CD4-positive, alpha-beta T cell (primary cell): ENCODE results near the gene LRRC74A. TPM values are rescaled to one million over a fixed set of nuclear protein-coding genes. Genes with fewer than 3 reads are reported as not detected.
"Not testable (repeated sequence)": the region's sequence is repeated elsewhere in the genome, so short reads cannot be mapped to it uniquely, and the experiment has no call there.

Experiments used
- ATAC-seq: fragments of 200-7000 bp; cut with Tn5 transposase; one replicate; pipeline ENCODE4 v1.10.0; 2022; ENCODE audit warnings: mild to moderate bottlenecking; ENCODE audit not compliant: poor library complexity
- CTCF ChIA-PET: fragments of 350-600 bp; sonication (Branson Sonifier 250); formaldehyde crosslinking; loops from one replicate; lab custom pipeline; 2021; ENCODE audit warnings: antibody characterized with exemption, inconsistent platforms; lab: Charles Lee
- POLR2A ChIA-PET: fragments of 350-600 bp; sonication (Branson Sonifier 250); formaldehyde crosslinking; loops from one replicate; lab custom pipeline; 2021; ENCODE audit warnings: antibody characterized with exemption, inconsistent platforms; lab: Charles Lee
- DNase-seq, 14 experiments: peaks; one replicate each; pipeline ENCODE4 v3.0.0-alpha.2; 2013 to 2020; ENCODE audit warnings: mixed read lengths in 2 of 14
- H3K27ac ChIP-seq, 2 donors: one replicate each; pipeline versions ENCODE4 v1.5.1 to v1.7.0; 2013; ENCODE audit warnings: low read length in 2 of 2, low read depth in 1 of 2, mild to moderate bottlenecking in 1 of 2
- H3K27me3 ChIP-seq, 2 experiments: 1 replicate in 1 of 2; 2 replicates in 1 of 2; pipeline versions ENCODE4 v1.6.1 to v1.7.0; 2013; ENCODE audit warnings: low read length in 2 of 2, control low read depth in 1 of 2, mild to moderate bottlenecking in 1 of 2, moderate library complexity in 1 of 2; ENCODE audit not compliant: insufficient read depth in 2 of 2, control insufficient read depth in 1 of 2
- H3K36me3 ChIP-seq: one replicate; pipeline ENCODE4 v1.6.1; 2013; ENCODE audit warnings: low read length, control low read depth; ENCODE audit not compliant: insufficient read depth
- H3K4me1 ChIP-seq: one replicate; pipeline ENCODE4 v1.6.1; 2013; ENCODE audit warnings: low read length, control low read depth; ENCODE audit not compliant: insufficient read depth
- H3K4me3 ChIP-seq: one replicate; pipeline ENCODE4 v1.5.1; 2013; ENCODE audit warnings: mild to moderate bottlenecking, low read length, moderate library complexity
- H3K9me3 ChIP-seq, 2 experiments: 1 replicate in 1 of 2; 2 replicates in 1 of 2; pipeline versions ENCODE4 v1.6.1 to v1.7.0; 2013; ENCODE audit warnings: low read length in 2 of 2, mild to moderate bottlenecking in 2 of 2, control low read depth in 1 of 2, moderate library complexity in 1 of 2; ENCODE audit not compliant: control insufficient read depth in 1 of 2, insufficient read depth in 1 of 2
- H3K27ac Mint-ChIP-seq: one replicate; pipeline ENCODE4 v1.8.0; 2020; ENCODE audit warnings: mixed read lengths
- H3K27me3 Mint-ChIP-seq: one replicate; pipeline ENCODE4 v1.8.0; 2021; ENCODE audit warnings: mixed read lengths
- H3K36me3 Mint-ChIP-seq: one replicate; pipeline ENCODE4 v1.8.0; 2021; ENCODE audit warnings: low read depth, mixed read lengths
- H3K4me1 Mint-ChIP-seq: one replicate; pipeline ENCODE4 v1.8.0; 2021; ENCODE audit warnings: low read depth, mixed read lengths
- H3K4me3 Mint-ChIP-seq: one replicate; pipeline ENCODE4 v1.8.0; 2020; ENCODE audit warnings: mild to moderate bottlenecking, mixed read lengths
- H3K9me3 Mint-ChIP-seq: one replicate; pipeline ENCODE4 v1.8.0; 2020; ENCODE audit warnings: mixed read lengths
- intact Hi-C, 2 experiments: fragments of 100-400 bp; cut with DNase I in 1 of 2; cut with micrococcal nuclease in 1 of 2; formaldehyde crosslinking; loops; one replicate each; pipeline versions ENCODE4 v1.15.1 to v1.9.0; 2023 to 2025; cut with DNase I, micrococcal nuclease
- total RNA-seq, 174 experiments: library from RNA in 2 of 174; stranded (reverse) in 2 of 174; gene quantifications; one replicate each; pipeline ENCODE4 v1.2.3 and lab custom pipeline; 2021 to 2026
- TF ChIP-seq, protein P1 (sequence below): fragments of 200-600 bp; IDR thresholded peaks from one replicate; pipeline ENCODE4 v1.8.0; 2022; ENCODE audit warnings: antibody characterized with exemption, mild to moderate bottlenecking

Gene LRRC74A
- total RNA-seq, 2 experiments from 2014 or later: not detected

DNA sequence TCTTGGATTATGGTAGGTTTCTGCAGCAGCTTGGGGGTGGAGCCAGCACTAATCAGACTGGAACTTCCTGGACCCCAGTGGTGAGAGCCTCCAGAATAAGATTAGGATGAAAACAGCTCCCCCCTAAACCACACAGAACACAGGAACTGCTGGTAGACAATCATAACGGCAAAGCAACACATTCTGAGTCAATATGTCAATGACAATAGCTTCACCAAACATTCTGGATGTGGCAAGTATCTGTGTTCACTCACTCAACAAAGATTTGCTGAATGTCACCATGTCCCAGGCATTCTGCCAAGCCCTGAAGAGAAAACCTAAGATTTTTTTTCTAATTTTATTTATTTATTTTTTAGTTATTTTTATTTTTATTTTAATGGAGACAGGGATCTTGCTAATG is 65.2 kb downstream of the LRRC74A start:
- no peaks in the 10 kb centered on the region for H3K27me3 Mint-ChIP-seq
- POLR2A ChIA-PET: interaction anchor here (0.7 kb wide), 1 partner anchor 9 kb away, joined by 3 read pairs; no protein-coding TSS in a partner anchor

DNA sequence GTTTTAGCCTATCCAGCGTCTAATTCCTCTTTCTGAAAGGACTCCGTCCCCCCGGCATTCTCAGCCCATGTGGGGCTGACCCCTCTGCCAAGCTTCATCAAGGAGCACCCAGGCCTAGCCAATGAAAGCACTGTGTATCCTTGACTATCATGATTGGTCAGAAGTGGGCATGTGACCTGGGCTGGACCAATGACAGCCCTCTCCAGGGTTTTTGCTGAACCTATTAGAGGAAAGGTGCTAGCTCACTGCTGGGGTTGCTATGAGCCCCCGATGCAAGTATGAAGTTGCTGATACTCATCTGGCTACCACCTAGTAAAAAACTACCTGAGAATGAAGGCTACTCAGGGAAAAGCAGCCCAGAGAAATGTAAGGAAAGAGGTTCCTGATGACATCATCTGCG is 68.1 kb downstream of the LRRC74A start:
- H3K9me3 ChIP-seq: peaks cover 0 to 10% of the 10 kb centered on the region in 2 experiments
- DNase-seq: no peak
- H3K36me3 ChIP-seq: no peaks in the 10 kb centered on the region
- Mint-ChIP-seq H3K4me3 (no peak overlapping the region), H3K9me3 (no peaks in the 10 kb centered on the region), H3K27me3 (no peaks in the 10 kb centered on the region), H3K27ac (no peak overlapping the region), H3K4me1 (no peaks in the 10 kb centered on the region), H3K36me3 (no peaks in the 10 kb centered on the region)
- no peak for ATAC-seq
- CTCF ChIA-PET: no interaction called here
- TF ChIP-seq, protein P1, sequence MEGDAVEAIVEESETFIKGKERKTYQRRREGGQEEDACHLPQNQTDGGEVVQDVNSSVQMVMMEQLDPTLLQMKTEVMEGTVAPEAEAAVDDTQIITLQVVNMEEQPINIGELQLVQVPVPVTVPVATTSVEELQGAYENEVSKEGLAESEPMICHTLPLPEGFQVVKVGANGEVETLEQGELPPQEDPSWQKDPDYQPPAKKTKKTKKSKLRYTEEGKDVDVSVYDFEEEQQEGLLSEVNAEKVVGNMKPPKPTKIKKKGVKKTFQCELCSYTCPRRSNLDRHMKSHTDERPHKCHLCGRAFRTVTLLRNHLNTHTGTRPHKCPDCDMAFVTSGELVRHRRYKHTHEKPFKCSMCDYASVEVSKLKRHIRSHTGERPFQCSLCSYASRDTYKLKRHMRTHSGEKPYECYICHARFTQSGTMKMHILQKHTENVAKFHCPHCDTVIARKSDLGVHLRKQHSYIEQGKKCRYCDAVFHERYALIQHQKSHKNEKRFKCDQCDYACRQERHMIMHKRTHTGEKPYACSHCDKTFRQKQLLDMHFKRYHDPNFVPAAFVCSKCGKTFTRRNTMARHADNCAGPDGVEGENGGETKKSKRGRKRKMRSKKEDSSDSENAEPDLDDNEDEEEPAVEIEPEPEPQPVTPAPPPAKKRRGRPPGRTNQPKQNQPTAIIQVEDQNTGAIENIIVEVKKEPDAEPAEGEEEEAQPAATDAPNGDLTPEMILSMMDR: no peak
- H3K4me1 ChIP-seq: no peaks in the 10 kb centered on the region
- POLR2A ChIA-PET: no interaction called here
- H3K27me3 ChIP-seq: no peaks in the 10 kb centered on the region
- intact Hi-C loops: no loop called here
- H3K4me3 ChIP-seq: no peak overlapping the region
- H3K27ac ChIP-seq: no peak overlapping the region

More for the DNA sequence above, 65.2 kb downstream of the LRRC74A start:
- CTCF ChIA-PET: no interaction called here
- intact Hi-C loops: no loop called here
- TF ChIP-seq, protein P1: no peak
- H3K36me3 ChIP-seq: no peaks in the 10 kb centered on the region
- H3K4me3 ChIP-seq: no peak overlapping the region
- Mint-ChIP-seq H3K4me1 (no peaks in the 10 kb centered on the region), H3K9me3 (no peaks in the 10 kb centered on the region), H3K4me3 (no peak overlapping the region), H3K36me3 (no peaks in the 10 kb centered on the region), H3K27ac (no peak overlapping the region)
- ATAC-seq (no peak), DNase-seq (no peak)
- no peaks in the 10 kb centered on the region for H3K27me3 ChIP-seq
- H3K9me3 ChIP-seq: peaks cover 0 to 10% of the 10 kb centered on the region in 2 experiments
- no peaks in the 10 kb centered on the region for H3K4me1 ChIP-seq
- H3K27ac ChIP-seq: no peak overlapping the region

DNA sequence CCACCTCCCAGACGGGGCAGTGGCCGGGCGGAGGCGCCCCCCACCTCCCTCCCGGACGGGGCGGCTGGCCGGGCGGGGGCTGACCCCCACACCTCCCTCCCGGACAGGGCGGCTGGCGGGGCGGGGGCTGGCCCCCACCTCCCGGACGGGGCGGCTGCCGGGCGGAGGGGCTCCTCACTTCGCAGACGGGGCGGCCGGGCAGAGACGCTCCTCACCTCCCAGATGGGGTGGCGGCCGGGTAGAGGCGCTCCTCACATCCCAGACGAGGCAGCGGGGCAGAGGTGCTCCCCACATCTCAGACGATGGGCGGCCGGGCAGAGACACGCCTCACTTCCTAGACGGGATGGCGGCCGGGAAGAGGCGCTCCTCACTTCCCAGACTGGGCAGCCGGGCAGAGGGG is 71.8 kb downstream of the LRRC74A start:
- intact Hi-C loops, POLR2A ChIA-PET, DNase-seq, H3K4me3 Mint-ChIP-seq, H3K36me3 ChIP-seq, H3K27ac Mint-ChIP-seq, H3K9me3 ChIP-seq, H3K4me3 ChIP-seq, H3K27me3 Mint-ChIP-seq, ATAC-seq, H3K9me3 Mint-ChIP-seq, H3K27me3 ChIP-seq, CTCF ChIA-PET, H3K27ac ChIP-seq, H3K4me1 Mint-ChIP-seq, H3K4me1 ChIP-seq, H3K36me3 Mint-ChIP-seq: not testable (repeated sequence)

DNA sequence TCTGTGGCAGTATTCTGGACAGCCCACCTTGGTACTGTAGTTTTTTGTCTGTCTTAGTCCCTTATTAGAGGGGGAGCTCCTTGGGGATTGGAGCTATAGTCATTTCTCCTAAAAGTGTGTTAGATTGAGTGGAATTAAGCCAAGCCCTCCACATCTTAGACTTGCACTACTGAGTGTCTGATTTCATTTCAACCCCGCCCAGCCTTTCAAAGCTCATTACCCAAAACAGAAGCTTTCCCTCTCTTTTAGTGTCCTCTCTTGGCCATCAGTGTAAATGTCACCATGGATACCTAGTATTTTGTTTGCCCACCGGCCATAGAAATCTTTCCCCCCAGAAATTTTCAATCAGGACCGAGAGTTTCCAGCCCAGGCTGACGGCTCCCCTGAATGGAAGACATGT is 74.5 kb downstream of the LRRC74A start:
- Mint-ChIP-seq H3K27me3 (no peaks in the 10 kb centered on the region), H3K4me1 (peaks cover 20% of the 10 kb centered on the region), H3K9me3 (no peaks in the 10 kb centered on the region), H3K4me3 (no peak overlapping the region), H3K27ac (no peak overlapping the region), H3K36me3 (no peaks in the 10 kb centered on the region)
- ChIA-PET CTCF (interaction anchor here (1.0 to 1.7 kb wide), 4 partner anchors 13 to 153 kb away, joined by 3 to 4 read pairs (median 3); no protein-coding TSS in a partner anchor), POLR2A (interaction anchor here (0.5 kb wide), 1 partner anchor 9 kb away, joined by 3 read pairs; no protein-coding TSS in a partner anchor)
- intact Hi-C loops: no loop called here
- H3K9me3 ChIP-seq: no peaks in the 10 kb centered on the region
- no peak overlapping the region for H3K27ac ChIP-seq
- no peaks in the 10 kb centered on the region for H3K27me3 ChIP-seq
- H3K4me3 ChIP-seq: no peak overlapping the region
- DNase-seq: no peak
- H3K4me1 ChIP-seq: peaks cover 16% of the 10 kb centered on the region
- no peaks in the 10 kb centered on the region for H3K36me3 ChIP-seq
- ATAC-seq: no peak
- TF ChIP-seq, protein P1: no peak
